Measurements from ENCODE around the gene USP47.

DNA sequence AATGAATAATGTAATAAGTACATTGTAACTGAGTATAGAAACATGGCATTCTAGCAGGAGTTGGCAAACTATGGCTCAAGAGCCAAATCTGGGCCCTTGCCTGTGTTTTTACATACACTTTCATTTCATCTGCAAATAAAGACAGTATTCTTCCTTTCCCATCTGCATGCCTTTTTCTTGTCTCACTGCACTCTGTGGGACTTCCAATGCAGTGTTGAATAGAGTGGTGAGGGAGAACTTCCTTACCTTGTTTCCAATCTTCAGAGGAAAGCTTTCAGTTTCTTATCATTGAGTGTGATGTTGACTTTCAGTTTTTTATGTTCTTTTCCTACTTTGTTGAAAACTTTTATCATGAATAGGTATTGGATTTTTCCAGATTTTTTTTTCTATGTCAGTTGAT lies 82.1 kb downstream of the USP47 start:
- TF ChIP-seq, protein P1, sequence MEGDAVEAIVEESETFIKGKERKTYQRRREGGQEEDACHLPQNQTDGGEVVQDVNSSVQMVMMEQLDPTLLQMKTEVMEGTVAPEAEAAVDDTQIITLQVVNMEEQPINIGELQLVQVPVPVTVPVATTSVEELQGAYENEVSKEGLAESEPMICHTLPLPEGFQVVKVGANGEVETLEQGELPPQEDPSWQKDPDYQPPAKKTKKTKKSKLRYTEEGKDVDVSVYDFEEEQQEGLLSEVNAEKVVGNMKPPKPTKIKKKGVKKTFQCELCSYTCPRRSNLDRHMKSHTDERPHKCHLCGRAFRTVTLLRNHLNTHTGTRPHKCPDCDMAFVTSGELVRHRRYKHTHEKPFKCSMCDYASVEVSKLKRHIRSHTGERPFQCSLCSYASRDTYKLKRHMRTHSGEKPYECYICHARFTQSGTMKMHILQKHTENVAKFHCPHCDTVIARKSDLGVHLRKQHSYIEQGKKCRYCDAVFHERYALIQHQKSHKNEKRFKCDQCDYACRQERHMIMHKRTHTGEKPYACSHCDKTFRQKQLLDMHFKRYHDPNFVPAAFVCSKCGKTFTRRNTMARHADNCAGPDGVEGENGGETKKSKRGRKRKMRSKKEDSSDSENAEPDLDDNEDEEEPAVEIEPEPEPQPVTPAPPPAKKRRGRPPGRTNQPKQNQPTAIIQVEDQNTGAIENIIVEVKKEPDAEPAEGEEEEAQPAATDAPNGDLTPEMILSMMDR (IDR thresholded peaks at IDR 0.05 in 4 of 5, conservative IDR thresholded peaks at IDR 0.05 in 1 of 5), result no peak
- TF ChIP-seq POLR2A (IDR thresholded peaks at IDR 0.05), result no peak

Measured in gastrocnemius medialis (tissue), 4 donors.